Left colon (tissue), 2 donors: ENCODE measurements around the gene CPD. TPM values are rescaled to one million over a fixed set of nuclear protein-coding genes. Genes with fewer than 3 reads are reported as not detected.
"Not testable (repeated sequence)": the region's sequence is repeated elsewhere in the genome, so short reads cannot be mapped to it uniquely, and the experiment has no call there.

Source experiments
- ATAC-seq: fragments of 200-7000 bp; cut with Tn5 transposase; one replicate; pipeline ENCODE4 v1.9.1; 2020; ENCODE audit warnings: mild to moderate bottlenecking, moderate library complexity
- DNase-seq, 2 donors: peaks; one replicate each; pipeline ENCODE4 v3.0.0-alpha.2; 2020
- intact Hi-C, 2 donors: fragments of 100-400 bp; cut with DNase I in 1 of 2; cut with micrococcal nuclease in 1 of 2; formaldehyde crosslinking; loops; one replicate each; pipeline versions ENCODE4 v1.11.2 to v1.14.0; 2022; cut with DNase I, micrococcal nuclease
- total RNA-seq, 2 donors: library from RNA; stranded (reverse); fragmentation: NEBNext Ultra II Directional; extraction: Animal tissue kit (Norgen Biotek cat#: 25700); gene quantifications; one replicate each; pipeline ENCODE4 v1.2.1, GENCODE V29; 2021
- donor health status: DM: no; HTN: no; CAD: no.
- donor health status: DM: yes; HTN: yes; CAD: no.

The CPD gene
- total RNA-seq, 2 donors from 2014 or later = 79.8 to 90.8 TPM

GRCh38 chr17:30412008-30412496, 33.3 kb downstream of the CPD start:
- ATAC-seq, DNase-seq, intact Hi-C loops: not testable (repeated sequence)

DNA sequence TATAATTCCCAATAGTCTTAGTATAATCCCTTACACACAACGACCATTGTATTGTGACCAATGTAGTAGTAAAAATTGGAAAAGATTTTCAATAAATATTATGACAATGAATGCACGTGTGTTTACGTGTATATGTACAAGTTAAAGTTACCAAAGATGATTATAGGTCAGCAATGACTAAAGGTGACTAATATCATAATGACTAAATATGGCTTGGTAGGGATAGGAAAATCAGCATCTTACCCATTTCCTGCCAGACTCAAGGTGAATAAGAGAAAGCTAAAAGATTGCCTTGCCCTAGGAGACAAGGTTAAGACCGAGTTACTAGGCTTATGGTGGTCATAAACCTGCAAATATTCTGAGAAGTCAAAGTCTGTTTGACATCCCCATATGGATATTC, 34.4 kb downstream of the CPD start:
- no peak for ATAC-seq
- intact Hi-C loops = no loop called here

DNA sequence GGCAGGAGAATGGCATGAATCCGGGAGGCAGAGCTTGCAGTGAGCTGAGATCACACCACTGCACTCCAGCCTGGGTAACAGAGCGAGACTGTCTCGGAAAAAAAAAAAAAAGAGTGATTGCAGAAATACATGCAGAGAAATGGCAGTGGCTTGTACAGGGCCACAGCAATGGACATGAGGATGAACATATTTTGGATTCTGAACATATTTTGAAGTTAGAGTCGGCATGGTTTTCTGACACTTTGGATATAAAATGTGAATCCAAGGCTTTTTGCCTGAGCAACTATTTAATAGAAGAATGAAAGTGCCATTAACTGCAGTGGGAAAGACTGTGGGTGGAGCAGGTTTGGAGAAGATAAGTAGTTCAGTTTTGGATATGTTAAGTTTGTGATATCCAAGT, 35.8 kb downstream of the CPD start:
- DNase-seq (no peak), ATAC-seq (no peak)
- intact Hi-C loops = no loop called here

More for the DNA sequence above, 34.4 kb downstream of the CPD start:
- DNase-seq = no peak

GRCh38 chr17:30415491-30415890, 36.8 kb downstream of the CPD start:
- no peak for ATAC-seq
- intact Hi-C loops = no loop called here
- no peak for DNase-seq

- intact Hi-C loops, ATAC-seq, DNase-seq: not testable (repeated sequence)
Observed at GRCh38 chr17:30418070-30418469, 39.3 kb downstream of the CPD start.

DNA sequence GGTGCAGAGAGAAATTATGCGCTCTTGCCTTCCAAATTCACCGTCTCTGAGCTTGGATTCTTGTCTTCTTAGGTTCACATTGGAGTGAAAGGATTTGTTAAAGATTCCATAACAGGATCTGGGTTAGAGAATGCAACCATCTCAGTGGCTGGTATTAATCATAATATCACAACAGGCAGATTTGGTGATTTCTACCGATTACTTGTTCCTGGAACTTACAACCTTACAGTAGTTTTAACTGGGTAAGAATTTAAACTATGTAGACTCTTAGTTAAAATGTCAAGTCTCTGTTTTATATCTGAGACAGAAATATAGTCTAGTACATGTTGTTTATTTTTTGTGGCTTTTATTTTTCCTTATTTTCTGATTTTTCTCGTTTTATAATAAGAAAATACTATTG, 42.9 kb downstream of the CPD start:
- intact Hi-C loops = no loop called here
- ATAC-seq = no peak
- no peak for DNase-seq

- DNase-seq (no peak), ATAC-seq (no peak)
- intact Hi-C loops = no loop called here
Observed at GRCh38 chr17:30422171-30422570, 43.4 kb downstream of the CPD start.

DNA sequence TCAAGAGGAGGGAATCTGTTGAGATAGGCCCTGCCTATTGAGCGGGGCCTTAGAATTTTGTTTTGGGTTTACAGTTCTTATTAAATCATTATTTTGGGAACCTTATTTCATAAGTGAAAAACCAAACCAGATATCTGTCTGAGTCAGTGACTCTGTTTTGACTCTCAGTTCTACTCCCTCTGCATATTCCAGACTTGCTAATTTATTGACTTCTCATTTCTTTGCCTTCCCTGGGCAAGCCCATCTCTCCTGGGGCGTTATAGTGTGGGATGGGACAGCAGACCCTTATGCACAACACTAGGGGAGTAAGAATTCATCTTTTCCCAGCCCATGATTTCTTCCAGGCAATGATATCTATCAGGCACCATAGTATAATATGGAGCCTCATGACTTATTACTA, 45.7 kb downstream of the CPD start:
- ATAC-seq (no peak), DNase-seq (no peak)
- intact Hi-C loops = no loop called here

- ATAC-seq = no peak
- DNase-seq = no peak
- intact Hi-C loops = no loop called here
Observed at GRCh38 chr17:30426292-30426691, 47.6 kb downstream of the CPD start.

GRCh38 chr17:30427611-30428010, 48.9 kb downstream of the CPD start:
- ATAC-seq (no peak), DNase-seq (no peak)
- intact Hi-C loops = no loop called here

GRCh38 chr17:30429155-30429554, 50.4 kb downstream of the CPD start:
- ATAC-seq (no peak), DNase-seq (no peak)
- intact Hi-C loops = no loop called here

DNA sequence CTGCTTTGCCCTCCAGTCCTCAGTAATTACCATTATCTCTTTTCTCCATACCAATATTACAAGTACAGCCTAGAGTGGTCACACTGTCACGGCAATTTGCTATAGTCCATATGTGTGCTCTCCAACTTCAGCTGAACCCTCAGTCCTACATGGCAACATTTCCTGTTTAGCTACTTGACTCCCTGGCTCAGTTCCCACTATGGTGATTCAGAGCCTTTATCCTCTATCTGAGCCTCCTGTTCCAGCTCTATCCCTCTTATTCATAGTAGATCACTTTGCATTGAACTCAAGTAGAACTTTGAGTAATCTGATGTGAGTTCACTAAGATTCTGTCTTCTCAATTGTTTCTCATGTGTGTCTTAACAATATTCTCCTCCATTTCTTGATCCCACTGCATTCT, 54.8 kb downstream of the CPD start:
- intact Hi-C loops = no loop called here
- DNase-seq = no peak
- ATAC-seq = no peak

GRCh38 chr17:30436729-30437128, 58.0 kb downstream of the CPD start:
- intact Hi-C loops = no loop called here
- ATAC-seq (no peak), DNase-seq (no peak)

- ATAC-seq (no peak), DNase-seq (no peak)
- intact Hi-C loops = no loop called here
Observed at GRCh38 chr17:30443721-30444120, 65.0 kb downstream of the CPD start.

- ATAC-seq, intact Hi-C loops, DNase-seq: not testable (repeated sequence)
Observed at GRCh38 chr17:30446640-30447039, 67.9 kb downstream of the CPD start.

DNA sequence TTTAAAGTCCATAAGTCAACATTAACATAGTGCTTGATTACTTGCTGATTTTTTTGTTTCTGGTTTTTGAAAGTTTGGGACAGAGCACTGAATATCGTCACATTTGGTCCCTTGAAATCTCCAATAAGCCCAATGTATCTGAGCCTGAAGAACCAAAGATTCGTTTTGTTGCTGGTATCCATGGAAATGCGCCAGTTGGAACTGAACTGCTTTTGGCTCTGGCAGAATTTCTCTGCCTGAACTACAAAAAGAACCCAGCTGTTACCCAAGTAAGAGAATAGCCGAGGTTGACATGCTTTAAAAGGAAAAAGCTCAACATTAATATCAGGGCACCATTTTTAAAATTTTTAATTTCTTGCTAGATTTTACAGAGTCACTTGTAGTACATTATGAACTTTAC, 70.8 kb downstream of the CPD start:
- DNase-seq (no peak), ATAC-seq (no peak)
- intact Hi-C loops = no loop called here

DNA sequence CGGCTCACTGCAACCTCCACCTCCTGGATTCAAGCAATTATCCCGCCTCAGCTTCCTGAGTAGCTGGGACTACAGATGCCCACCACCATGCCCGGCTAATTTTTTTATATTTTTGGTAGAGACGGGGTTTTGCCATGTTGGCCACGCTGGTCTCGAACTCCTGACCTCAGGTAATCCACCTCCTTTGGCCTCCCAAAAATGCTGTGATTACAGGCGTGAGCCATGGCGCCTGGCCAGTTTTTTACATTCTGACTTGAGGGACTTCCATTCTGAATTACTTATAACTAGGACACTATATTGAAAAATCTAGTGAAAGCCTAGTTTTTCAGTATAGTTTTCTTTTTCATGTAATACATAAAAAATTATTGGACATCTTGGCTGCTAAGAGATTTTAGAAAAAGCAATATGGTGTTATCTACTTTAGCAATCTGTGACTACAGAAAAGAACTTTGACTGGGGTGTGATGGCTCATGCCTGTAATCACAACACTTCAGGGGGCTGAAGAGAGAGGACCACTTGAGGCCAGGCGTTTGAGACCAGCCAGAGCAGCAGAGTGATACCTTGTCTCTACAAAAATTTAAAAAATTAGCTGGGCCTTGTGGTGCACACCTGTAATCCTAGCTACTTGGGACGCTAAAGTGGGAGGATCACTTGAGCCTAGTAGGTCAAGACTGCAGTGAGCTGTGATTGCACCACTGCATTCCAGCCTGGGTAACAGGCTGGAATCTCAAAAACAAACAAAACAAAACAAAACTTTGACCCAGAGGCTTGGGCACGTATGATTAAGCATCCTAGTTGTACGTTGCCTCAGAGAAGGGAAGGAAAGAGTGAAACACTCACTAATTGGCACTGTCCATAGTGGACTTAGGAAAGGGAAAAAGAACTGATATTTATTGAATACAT, 71.6 kb downstream of the CPD start:
- intact Hi-C loops = no loop called here
- no peak for DNase-seq
- no peak for ATAC-seq

GRCh38 chr17:30454635-30455034, 75.9 kb downstream of the CPD start:
- ATAC-seq (no peak), DNase-seq (no peak)
- intact Hi-C loops = no loop called here

DNA sequence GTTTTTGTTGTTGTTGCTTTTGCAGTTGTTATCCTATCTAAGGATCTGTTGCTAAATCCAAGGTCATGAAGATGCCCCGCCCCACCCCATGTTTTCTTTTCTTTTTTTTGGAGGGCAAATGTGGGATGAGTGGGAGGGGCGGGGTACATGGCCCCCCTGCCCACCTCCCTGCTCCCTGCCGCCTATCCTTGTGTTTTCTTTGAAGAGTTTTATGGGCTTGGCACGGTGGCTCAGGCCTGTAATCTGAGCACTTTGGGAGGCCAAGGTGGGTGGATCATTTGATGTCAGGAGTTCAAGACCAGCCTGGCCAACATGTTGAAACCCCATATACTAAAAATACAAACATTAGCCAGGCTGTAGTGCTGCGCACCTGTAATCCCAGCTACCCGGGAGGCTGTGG, 79.6 kb downstream of the CPD start:
- intact Hi-C loops = no loop called here
- DNase-seq (no peak), ATAC-seq (no peak)

- DNase-seq, intact Hi-C loops, ATAC-seq: not testable (repeated sequence)
Observed at GRCh38 chr17:30458797-30459413, 80.2 kb downstream of the CPD start.
